ENCODE measurements around the gene GFM1.
A peak's percentile ranks its signal among the peaks of the same experiment; 100 is the strongest.

GFM1 gene

GRCh38 chr3:158644345-158644908 is at the start of gene GFM1:
Gene GFM1 (plus strand): TSS chr3:158644527. CDS start chr3:158644635, 108 bp downstream.
- DNase-seq: peak; percentile 99

GRCh38 chr3:158600787-158601186 is 43.5 kb upstream of the GFM1 start:
- DNase-seq: no peak

- no peak for DNase-seq
Measured at GRCh38 chr3:158602227-158602626, 42.1 kb upstream of the GFM1 start.

GRCh38 chr3:158617982-158618875 is 26.1 kb upstream of the GFM1 start:
- no peak for DNase-seq

DNA sequence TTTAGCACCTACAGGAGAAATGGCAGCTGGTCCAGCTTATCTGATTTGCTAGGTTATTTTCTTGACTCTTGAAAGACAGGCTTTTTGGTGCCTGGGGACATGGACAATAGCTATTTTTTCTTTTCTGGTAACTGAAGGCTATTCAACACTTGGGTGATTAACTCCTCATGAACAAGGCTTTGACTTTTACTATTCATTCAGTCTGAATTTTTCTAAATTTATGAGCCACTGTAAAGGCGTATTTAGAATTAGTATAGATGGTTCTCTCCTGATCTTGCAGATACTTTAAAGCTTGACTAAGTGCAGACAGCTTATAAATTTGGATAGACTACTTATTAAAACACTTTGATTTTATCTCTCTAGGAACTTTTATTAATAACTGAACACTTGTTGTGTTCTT is 18.4 kb upstream of the GFM1 start:
- no peak for DNase-seq

- DNase-seq: no peak
Measured at GRCh38 chr3:158631981-158632380, 12.3 kb upstream of the GFM1 start.

DNA sequence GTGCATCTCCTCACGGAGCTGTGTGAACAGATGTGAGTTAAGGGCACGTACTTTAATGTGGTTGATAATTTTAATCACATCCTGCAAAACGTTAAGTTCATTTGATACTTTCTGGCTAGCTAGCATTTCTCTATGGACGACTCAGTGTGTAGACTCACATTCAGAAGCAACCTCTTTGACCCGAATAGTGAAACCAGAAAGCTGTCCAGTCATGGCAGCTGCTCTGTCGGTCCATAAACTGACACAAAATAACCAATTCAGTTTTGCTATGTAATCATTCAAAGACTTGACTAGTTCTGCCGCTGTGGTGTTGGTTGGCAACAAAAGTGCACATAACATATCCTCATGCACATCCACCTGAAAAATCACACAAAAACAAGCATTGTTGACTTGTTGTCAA is 3.7 kb upstream of the GFM1 start:
- no peak for DNase-seq

DNA sequence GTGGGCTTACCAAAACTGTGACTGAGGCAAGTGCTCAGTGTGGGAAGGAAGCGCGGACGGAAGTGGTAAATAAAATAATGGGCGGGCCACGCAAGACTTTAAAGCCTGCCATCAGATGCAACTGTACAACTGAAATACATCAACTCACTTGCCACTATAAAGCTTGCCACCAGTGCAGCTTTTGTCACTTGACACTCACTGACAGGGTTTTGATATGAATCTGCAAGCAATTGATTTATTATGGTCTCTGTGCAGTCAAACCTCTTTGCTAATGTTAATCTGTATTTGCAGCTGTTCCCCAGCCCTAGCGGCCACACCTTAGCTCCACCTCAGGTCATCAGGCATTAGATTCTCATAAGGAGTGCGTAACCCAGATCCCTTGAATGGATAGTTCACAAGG is 2.3 kb upstream of the GFM1 start:
- no peak for DNase-seq

GRCh38 chr3:158642474-158643210 is 1.7 kb upstream of the GFM1 start:
- DNase-seq: no peak

- DNase-seq: peak; percentile 47
Measured at GRCh38 chr3:158649791-158650190, 5.5 kb downstream of the GFM1 start.

DNA sequence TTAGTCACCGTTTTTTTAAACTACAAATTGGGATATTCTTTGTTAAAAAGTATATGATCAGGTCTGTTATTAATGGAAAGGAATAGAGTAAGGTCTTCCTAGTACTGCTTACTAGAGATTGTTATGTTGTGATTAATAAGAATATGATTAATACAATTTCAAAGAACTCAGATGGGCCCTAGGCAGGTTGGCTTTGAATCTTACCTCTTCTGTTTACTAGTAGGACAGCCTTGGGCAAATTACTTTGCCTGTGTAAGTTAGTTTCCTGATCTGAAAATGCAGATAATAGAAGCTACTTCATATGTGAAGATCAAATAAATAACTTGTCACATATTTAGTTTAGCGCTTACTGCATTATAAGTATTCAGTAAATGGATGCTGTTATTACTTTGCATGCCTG is 6.9 kb downstream of the GFM1 start:
- DNase-seq: no peak

- no peak for DNase-seq
Measured at GRCh38 chr3:158652463-158652862, 8.1 kb downstream of the GFM1 start.

DNA sequence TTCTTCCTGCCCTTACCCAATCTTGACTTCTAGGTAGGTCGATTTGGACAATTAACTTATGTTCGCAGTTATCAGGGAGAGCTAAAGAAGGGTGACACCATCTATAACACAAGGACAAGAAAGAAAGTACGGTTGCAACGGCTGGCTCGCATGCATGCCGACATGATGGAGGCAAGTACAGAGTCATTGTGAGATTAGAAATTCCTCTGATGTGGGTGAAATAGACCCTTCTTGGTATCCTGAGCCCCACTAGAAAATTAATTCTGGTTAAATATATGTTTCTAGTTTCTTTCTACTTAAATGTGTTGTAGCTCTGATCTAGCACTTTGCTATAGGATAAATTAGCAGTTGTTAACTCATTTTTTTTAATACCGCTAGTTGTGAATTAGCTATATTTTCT is 14.6 kb downstream of the GFM1 start:
- DNase-seq: no peak

GRCh38 chr3:158659454-158660237 is 15.3 kb downstream of the GFM1 start:
- DNase-seq: peak; percentile 92

GRCh38 chr3:158660711-158661110 is 16.4 kb downstream of the GFM1 start:
- no peak for DNase-seq

DNA sequence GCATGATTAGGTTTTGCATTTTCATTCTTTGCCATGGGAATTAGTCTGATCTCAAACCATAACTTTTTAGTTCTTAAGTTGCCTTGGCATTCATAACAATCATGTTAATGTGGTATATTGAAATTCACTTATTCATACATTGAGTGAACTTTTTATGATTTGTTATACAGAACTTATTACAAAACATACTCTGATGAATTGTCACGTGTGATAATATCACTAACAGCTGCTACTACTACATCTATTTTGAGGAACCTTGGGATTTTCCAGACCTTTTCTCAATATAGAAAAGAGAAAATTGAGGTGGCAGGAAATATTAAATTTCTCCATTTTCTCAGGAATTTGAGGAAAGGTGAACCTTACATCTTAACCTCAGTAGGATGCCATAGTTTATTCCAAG is 18.9 kb downstream of the GFM1 start:
- DNase-seq: no peak

GRCh38 chr3:158663832-158664231 is 19.5 kb downstream of the GFM1 start:
- DNase-seq: no peak

- DNase-seq: no peak
Measured at GRCh38 chr3:158666416-158666815, 22.1 kb downstream of the GFM1 start.

DNA sequence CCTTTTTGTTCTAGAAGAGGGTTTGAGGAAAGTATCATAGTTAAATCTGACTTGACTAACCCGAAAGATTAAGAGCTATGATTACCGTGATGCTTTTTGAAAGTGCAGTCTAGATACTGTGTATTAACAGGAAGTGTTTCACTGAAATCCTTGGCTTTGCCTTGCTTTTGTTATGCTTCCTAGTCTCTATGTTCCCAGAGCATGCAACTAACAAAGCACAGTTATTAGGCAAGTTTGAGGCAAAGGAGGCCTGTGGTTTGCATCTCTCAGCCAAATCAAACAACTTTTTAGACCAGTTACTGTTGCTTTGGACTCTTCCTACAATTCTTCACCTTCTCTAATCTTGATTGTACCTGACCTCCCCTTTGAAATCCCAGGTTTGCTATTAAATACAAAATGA is 24.2 kb downstream of the GFM1 start:
- no peak for DNase-seq

- peak; percentile 47 for DNase-seq
Measured at GRCh38 chr3:158671821-158672214, 27.5 kb downstream of the GFM1 start.

DNA sequence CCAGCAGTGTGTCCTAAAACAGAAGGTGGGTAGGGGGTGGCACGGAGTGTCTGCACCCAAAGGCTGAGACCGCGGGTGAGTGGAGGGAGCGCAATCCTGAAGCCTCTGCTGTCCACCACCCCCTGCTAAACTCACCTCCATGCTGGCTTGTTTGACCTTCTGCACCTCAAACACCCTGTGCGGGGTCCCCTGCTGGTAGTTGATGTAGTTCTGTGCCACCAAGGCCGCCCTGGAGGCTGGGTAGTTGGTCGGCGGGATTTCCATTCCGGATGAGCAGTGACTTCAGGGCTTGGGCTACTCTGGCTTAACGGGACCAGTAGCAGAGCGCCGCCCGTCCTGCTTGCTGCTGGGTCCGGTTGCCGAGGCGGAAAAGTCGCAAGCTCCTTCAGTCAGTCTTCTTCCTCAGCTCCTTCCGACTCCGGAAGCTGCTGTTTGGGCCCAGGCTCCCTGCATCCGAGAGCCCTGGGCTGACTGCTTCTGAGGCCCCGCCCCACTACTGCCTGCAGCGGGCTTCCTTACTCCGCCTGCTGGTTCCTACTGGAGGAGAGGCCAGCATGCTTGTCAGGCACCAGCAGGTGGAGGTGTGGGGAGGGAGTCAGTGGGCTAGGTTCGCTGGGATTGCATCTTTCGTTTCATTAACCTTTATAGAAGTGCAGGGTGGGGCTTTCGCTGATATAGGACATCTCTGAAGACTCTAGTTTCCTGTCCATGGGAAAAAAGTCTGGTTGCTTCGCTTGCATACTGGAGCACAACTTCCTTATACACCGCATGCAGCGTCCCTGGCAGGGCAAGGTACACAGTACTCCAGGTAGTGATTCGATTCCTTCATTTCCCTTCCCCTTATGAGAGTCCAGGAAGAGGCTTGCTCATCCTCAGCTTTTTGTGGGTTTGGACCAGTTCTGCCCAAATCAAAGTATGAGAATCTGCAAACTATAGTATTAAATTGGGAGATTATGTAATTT is 28.2 kb downstream of the GFM1 start, which contains the start of gene LXN:
Gene LXN (minus strand): TSS at position 434 of the 962 bp plus-strand sequence. CDS start 170 bp downstream, at position 264.
- DNase-seq: peak; percentile 96

DNA sequence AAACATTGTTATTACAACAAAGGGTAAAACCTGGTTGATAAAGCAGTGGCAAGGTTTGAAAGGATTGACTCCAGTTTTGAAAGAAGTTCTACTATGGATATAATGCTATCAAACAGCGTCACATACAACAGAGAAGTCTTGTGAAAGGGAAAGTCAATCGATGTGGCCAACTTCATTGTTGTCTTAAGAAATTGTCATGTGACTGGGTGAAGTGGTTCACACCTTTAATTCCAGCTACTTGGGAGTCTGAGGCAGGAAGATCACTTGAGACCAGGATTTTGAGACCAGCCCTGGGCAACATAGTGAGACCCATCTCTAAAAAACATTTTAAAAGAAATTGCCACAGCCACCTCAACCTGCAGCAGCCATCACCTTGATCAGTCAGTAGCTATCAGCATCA is 34.4 kb downstream of the GFM1 start:
- DNase-seq: no peak

Data from hematopoietic multipotent progenitor cell treated with erythropoietin and hydrocortisone succinate and interleukin-3 and kit ligand, for 6 days (in vitro differentiated cells).